ENCODE results near the gene KIF5B. TPM values are rescaled to one million over a fixed set of nuclear protein-coding genes. Genes with fewer than 3 reads are reported as not detected.

The KIF5B gene
- total RNA-seq, 4 donors from 2014 or later, result 83.6 to 115 (median 92.1) TPM

DNA sequence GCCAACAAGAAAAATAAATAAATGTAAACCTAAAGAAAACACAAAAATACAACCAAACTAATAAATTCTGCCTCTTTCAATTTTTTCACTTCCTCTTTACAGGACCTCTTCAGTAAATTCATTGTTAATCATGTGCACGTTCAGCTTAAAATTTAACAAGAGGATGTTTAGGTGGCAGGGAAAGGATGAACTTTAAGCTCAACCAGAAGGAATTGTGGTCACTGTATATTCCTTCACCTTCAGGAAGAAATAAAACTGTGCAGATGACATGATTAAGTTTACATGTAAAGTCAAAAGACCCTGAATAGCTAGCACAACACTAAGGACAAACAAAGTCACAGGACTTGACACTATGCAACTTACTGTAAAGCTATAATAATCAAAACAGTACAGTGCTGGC lies 33.0 kb downstream of the KIF5B start:
- H3K4me3 ChIP-seq (replicated peaks in 1 of 3), result no peak overlapping the region
- no peak overlapping the region for H3K27ac ChIP-seq
- no peaks in the 10 kb centered on the region for H3K9me3 ChIP-seq
- intact Hi-C loops (cut with DNase I), result no loop called here
- no peaks in the 10 kb centered on the region for H3K4me1 ChIP-seq
- TF ChIP-seq, protein P1, sequence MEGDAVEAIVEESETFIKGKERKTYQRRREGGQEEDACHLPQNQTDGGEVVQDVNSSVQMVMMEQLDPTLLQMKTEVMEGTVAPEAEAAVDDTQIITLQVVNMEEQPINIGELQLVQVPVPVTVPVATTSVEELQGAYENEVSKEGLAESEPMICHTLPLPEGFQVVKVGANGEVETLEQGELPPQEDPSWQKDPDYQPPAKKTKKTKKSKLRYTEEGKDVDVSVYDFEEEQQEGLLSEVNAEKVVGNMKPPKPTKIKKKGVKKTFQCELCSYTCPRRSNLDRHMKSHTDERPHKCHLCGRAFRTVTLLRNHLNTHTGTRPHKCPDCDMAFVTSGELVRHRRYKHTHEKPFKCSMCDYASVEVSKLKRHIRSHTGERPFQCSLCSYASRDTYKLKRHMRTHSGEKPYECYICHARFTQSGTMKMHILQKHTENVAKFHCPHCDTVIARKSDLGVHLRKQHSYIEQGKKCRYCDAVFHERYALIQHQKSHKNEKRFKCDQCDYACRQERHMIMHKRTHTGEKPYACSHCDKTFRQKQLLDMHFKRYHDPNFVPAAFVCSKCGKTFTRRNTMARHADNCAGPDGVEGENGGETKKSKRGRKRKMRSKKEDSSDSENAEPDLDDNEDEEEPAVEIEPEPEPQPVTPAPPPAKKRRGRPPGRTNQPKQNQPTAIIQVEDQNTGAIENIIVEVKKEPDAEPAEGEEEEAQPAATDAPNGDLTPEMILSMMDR (IDR thresholded peaks at IDR 0.05), result no peak
- no peak for TF ChIP-seq POLR2A (IDR thresholded peaks at IDR 0.05)
- H3K36me3 ChIP-seq, result peaks cover 42 to 70% of the 10 kb centered on the region in 2 donors
- DNase-seq, result no peak
- no peaks in the 10 kb centered on the region for H3K27me3 ChIP-seq
- 83 to 88% methylated on average over 1 of the region's 1 CpG for WGBS, 2 donors

DNA sequence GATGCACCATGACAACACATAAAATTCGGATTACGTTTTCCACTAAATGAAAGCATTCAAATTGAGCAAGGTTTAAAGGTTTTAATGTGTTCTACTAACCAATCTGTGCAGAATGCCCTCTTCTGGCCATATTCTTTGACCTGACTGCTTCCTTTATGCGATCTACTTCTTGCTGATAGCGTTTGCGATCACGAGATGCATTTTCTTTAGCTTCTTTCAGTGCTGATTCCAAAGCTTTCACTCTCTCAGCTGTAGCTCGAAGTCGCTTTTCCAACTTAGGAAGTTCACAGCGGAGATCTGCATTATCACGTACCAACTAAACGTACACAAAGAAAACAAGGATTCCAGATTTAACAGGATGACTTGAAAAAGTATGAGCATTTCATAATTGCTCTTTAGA lies 39.2 kb downstream of the KIF5B start:
- no peaks in the 10 kb centered on the region for H3K27me3 ChIP-seq
- no peak for DNase-seq
- H3K27ac ChIP-seq, result no peak overlapping the region
- H3K36me3 ChIP-seq, result peaks cover 76 to 99% of the 10 kb centered on the region in 2 donors
- H3K9me3 ChIP-seq, result no peaks in the 10 kb centered on the region
- no peak overlapping the region for H3K4me3 ChIP-seq (replicated peaks in 1 of 3)
- intact Hi-C loops (cut with DNase I), result no loop called here
- no peaks in the 10 kb centered on the region for H3K4me1 ChIP-seq
- 94 to 96% methylated on average over 11 of the region's 11 CpGs for WGBS, 2 donors
- TF ChIP-seq, protein P1 (IDR thresholded peaks at IDR 0.05), result no peak
- no peak for TF ChIP-seq POLR2A (IDR thresholded peaks at IDR 0.05)

DNA sequence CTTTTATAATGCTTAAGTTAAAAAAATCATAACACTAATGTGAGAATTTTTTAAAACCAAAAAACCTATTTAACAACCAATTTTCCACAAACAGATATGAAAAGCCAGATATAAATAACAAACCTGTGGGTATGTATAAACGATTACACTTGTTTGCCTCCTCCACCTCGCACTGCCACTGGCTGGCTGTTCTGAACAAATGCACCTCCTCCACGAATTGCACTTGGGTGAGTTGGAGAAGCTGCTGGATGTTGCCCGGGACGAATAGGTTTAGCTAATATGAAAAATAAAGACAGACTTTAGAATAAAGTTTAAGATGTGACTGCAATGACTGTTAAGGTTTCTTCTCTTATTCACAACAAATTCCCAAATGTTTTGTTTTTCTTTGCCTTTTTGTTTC lies 40.8 kb downstream of the KIF5B start:
- DNase-seq, result no peak
- TF ChIP-seq POLR2A (IDR thresholded peaks at IDR 0.05), result no peak
- TF ChIP-seq, protein P1 (IDR thresholded peaks at IDR 0.05), result no peak
- Histone ChIP-seq H3K9me3 (no peaks in the 10 kb centered on the region), H3K36me3 (peaks cover 59 to 96% of the 10 kb centered on the region in 2 donors), H3K27me3 (no peaks in the 10 kb centered on the region), H3K4me3 (replicated peaks in 1 of 3) (no peak overlapping the region), H3K27ac (no peak overlapping the region), H3K4me1 (no peaks in the 10 kb centered on the region)
- intact Hi-C loops (cut with DNase I), result no loop called here
- 92 to 93% methylated on average over 5 of the region's 5 CpGs for WGBS, 2 donors

DNA sequence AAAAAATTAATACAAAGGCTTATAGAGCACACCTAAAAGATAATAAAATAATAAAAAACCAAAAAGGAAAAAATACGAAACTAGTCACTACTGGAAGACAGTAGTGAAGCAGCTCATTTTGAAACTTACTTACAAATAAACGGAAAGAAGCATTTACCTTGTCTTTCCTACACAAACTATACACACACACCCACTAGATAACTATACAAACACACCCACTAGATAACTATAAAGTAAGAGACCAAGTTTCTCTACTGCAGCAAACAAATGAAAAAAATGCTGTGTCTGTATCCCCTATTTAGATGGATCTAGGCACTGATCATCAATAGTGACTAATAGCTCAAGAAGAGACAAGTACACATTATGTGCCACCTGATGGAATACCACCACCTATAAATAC lies 49.2 kb downstream of the KIF5B start:
- intact Hi-C loops (cut with DNase I), result no loop called here
- Histone ChIP-seq H3K27ac (no peak overlapping the region), H3K9me3 (no peaks in the 10 kb centered on the region), H3K4me1 (no peaks in the 10 kb centered on the region), H3K36me3 (peaks cover 0 to 12% of the 10 kb centered on the region in 2 donors), H3K27me3 (no peaks in the 10 kb centered on the region), H3K4me3 (replicated peaks in 1 of 3) (no peak overlapping the region)
- WGBS, 2 donors, result 88 to 94% methylated on average over 2 of the region's 2 CpGs
- TF ChIP-seq, protein P1 (IDR thresholded peaks at IDR 0.05), result no peak
- TF ChIP-seq POLR2A (IDR thresholded peaks at IDR 0.05), result no peak
- DNase-seq, result no peak

DNA sequence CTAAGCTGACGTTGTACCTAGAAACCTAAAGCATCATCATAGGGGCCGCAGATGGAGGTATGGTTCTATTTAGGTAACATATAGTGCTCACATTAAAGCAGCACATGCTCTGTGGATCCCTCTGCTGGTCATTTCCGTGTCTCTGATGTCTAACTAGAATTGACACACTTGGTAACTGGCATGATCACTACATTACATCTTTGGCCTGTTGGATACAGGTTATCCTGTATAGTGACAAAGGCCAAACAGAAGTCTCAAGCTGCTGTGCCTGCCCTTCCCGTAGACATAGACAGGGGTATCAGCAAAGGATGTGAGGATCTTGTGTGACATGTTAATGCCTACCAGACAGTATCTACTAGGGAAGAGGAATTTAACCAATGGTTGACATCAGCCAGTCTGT lies 51.2 kb downstream of the KIF5B start:
- H3K4me3 ChIP-seq (replicated peaks in 1 of 3), result no peak overlapping the region
- TF ChIP-seq, protein P1 (IDR thresholded peaks at IDR 0.05), result peak in 4 of 6 experiments; percentile 26 to 52 (median 34)
- no peak for TF ChIP-seq POLR2A (IDR thresholded peaks at IDR 0.05)
- no peaks in the 10 kb centered on the region for H3K27me3 ChIP-seq
- 68% methylated on average over 4 of the region's 4 CpGs for WGBS, 2 donors
- peak in 1 of 2 donors; percentile 24 for DNase-seq
- intact Hi-C loops (cut with DNase I), result no loop called here
- no peaks in the 10 kb centered on the region for H3K9me3 ChIP-seq
- peaks cover 0 to 12% of the 10 kb centered on the region in 2 donors for H3K4me1 ChIP-seq
- no peak overlapping the region for H3K27ac ChIP-seq
- H3K36me3 ChIP-seq, result no peaks in the 10 kb centered on the region

Measured in thyroid gland (tissue), 4 donors.